ENCODE data around the gene APOD. TPM values are rescaled to one million over a fixed set of nuclear protein-coding genes. Genes with fewer than 3 reads are reported as not detected.
A peak's percentile ranks its signal among the peaks of the same experiment; 100 is the strongest.
"Not testable (repeated sequence)": the region's sequence is repeated elsewhere in the genome, so short reads cannot be mapped to it uniquely, and the experiment has no call there.

Gene APOD
- total RNA-seq, 2 experiments from 2014 or later = not detected

DNA sequence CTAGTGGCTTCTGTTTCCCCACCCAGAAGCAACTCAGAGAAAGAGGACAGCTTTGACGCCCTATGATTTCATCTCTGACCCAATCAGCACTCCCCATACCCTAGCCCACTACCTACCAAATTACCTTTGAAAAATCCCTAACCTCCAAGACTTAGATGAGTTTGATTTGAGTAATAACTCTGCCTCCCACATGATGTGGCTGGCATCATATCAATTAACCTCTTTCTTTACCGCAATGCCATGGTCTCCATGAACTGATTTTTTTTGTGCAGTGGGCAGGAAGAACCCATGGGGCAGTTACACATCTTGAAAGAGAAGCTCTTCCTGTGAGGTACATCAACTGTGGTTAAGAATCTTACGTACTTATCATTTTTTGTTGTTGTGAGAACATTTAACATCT is 25.5 kb upstream of the APOD start:
- peak; percentile 69 for DNase-seq
- POLR2A ChIA-PET = interaction anchor here (1.0 to 1.6 kb wide), 3 partner anchors 13 to 58 kb away, joined by 3 to 7 read pairs (median 4); no protein-coding TSS in a partner anchor
- intact Hi-C loops (cut with micrococcal nuclease) = no loop called here

DNA sequence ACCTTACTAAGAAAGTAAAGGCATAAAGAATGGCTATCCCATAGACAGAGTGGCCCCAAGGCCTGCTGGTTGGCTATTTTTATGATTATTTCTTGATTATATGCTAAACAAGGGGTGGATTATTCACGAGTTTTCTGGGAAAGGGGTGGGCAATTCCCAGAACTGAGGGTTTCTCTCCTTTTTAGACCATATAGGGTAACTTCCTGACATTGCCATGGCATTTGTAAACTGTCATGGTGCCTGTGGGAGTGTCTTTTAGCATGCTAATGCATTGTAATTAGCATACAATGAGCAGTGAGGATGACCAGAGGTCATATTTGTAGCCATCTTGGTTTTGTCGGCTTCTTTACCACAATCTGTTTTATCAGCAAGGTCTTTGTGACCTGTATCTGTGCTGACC is 18.0 kb upstream of the APOD start:
- H3K4me1 Mint-ChIP-seq (ENCODE audit: low read depth); ATAC-seq; H3K9me3 Mint-ChIP-seq; DNase-seq; H3K4me3 Mint-ChIP-seq; H3K27me3 Mint-ChIP-seq; H3K36me3 Mint-ChIP-seq (ENCODE audit: low read depth); POLR2A ChIA-PET; CTCF ChIA-PET; H3K27ac Mint-ChIP-seq; intact Hi-C loops (cut with micrococcal nuclease): not testable (repeated sequence)

More for the DNA sequence above, 25.5 kb upstream of the APOD start:
- H3K27ac Mint-ChIP-seq = peak overlapping the region; percentile 66
- H3K36me3 Mint-ChIP-seq (ENCODE audit: low read depth) = peaks cover 21% of the 10 kb centered on the region
- peaks cover 27% of the 10 kb centered on the region for H3K4me1 Mint-ChIP-seq (ENCODE audit: low read depth)
- CTCF ChIA-PET = interaction anchor here (1.3 to 2.0 kb wide), 4 partner anchors 51 to 927 kb away, joined by 3 to 5 read pairs (median 4); no protein-coding TSS in a partner anchor
- TF ChIP-seq, protein P1, sequence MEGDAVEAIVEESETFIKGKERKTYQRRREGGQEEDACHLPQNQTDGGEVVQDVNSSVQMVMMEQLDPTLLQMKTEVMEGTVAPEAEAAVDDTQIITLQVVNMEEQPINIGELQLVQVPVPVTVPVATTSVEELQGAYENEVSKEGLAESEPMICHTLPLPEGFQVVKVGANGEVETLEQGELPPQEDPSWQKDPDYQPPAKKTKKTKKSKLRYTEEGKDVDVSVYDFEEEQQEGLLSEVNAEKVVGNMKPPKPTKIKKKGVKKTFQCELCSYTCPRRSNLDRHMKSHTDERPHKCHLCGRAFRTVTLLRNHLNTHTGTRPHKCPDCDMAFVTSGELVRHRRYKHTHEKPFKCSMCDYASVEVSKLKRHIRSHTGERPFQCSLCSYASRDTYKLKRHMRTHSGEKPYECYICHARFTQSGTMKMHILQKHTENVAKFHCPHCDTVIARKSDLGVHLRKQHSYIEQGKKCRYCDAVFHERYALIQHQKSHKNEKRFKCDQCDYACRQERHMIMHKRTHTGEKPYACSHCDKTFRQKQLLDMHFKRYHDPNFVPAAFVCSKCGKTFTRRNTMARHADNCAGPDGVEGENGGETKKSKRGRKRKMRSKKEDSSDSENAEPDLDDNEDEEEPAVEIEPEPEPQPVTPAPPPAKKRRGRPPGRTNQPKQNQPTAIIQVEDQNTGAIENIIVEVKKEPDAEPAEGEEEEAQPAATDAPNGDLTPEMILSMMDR (IDR thresholded peaks at IDR 0.05) = no peak
- ATAC-seq = peak; percentile 89
- H3K4me3 Mint-ChIP-seq = no peak overlapping the region
- H3K9me3 Mint-ChIP-seq = peaks cover 27% of the 10 kb centered on the region
- no peaks in the 10 kb centered on the region for H3K27me3 Mint-ChIP-seq

DNA sequence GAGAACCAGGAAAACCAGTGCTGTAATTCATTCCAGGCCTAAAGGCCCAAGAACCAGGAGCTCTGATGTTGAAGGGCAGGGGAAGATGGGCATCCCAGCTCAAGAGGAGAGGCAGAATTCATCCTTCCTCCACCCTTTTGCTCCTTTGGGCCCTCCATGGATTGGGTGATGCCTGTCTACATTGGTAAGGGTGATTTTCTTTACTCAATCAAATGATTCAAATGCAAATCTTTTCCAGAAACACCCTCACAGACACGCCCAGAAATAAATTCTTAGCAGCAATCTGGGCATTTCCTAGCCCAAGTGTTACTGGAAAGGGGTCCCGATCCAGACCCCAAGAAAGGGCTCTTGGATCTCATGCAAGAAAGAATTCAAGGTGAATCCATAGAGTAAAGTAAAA is 17.6 kb upstream of the APOD start:
- no peak for ATAC-seq
- Mint-ChIP-seq H3K4me1 (ENCODE audit: low read depth) (no peaks in the 10 kb centered on the region), H3K27me3 (no peaks in the 10 kb centered on the region), H3K4me3 (no peak overlapping the region), H3K27ac (no peak overlapping the region), H3K9me3 (peaks cover 6% of the 10 kb centered on the region), H3K36me3 (ENCODE audit: low read depth) (no peaks in the 10 kb centered on the region)
- TF ChIP-seq, protein P1 (IDR thresholded peaks at IDR 0.05) = no peak
- ChIA-PET POLR2A (no interaction called here), CTCF (no interaction called here)
- intact Hi-C loops (cut with micrococcal nuclease) = no loop called here
- no peak for DNase-seq

DNA sequence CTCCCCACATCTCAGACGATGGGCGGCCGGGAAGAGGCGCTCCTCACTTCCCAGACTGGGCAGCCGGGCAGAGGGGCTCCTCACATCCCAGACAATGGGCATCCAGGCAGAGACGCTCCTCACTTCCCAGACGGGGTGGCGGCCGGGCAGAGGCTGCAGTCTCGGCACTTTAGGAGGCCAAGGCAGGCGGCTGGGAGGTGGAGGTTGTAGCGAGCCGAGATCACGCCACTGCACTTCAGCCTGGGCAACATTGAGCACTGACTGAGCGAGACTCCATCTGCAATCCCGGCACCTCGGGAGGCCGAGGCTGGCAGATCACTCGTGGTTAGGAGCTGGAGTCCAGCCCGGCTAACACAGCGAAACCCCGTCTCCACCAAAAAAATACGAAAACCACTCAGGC is 16.2 kb upstream of the APOD start:
- DNase-seq; H3K4me1 Mint-ChIP-seq (ENCODE audit: low read depth); POLR2A ChIA-PET; H3K9me3 Mint-ChIP-seq; intact Hi-C loops (cut with micrococcal nuclease); ATAC-seq; H3K27me3 Mint-ChIP-seq; H3K27ac Mint-ChIP-seq; H3K4me3 Mint-ChIP-seq; CTCF ChIA-PET; H3K36me3 Mint-ChIP-seq (ENCODE audit: low read depth): not testable (repeated sequence)

DNA sequence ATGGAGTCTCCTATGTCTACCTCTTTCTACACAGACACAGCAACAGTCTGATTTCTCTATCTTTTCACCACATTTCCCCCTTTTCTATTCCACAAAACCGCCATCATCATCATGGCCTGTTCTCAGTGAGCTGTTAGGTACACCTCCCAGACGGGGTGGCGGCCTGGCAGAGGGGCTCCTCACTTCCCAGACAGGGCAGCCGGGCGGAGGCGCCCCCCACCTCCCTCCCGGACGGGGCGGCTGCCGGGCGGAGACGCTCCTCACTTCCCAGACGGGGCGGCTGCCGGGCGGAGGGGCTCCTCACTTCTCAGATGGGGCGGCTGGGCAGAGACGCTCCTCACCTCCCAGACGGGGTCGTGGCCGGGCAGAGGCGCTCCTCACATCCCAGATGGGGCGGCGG is 15.8 kb upstream of the APOD start:
- DNase-seq; H3K4me1 Mint-ChIP-seq (ENCODE audit: low read depth); H3K27me3 Mint-ChIP-seq; H3K9me3 Mint-ChIP-seq; H3K27ac Mint-ChIP-seq; intact Hi-C loops (cut with micrococcal nuclease); CTCF ChIA-PET; H3K36me3 Mint-ChIP-seq (ENCODE audit: low read depth); H3K4me3 Mint-ChIP-seq; ATAC-seq; POLR2A ChIA-PET: not testable (repeated sequence)

DNA sequence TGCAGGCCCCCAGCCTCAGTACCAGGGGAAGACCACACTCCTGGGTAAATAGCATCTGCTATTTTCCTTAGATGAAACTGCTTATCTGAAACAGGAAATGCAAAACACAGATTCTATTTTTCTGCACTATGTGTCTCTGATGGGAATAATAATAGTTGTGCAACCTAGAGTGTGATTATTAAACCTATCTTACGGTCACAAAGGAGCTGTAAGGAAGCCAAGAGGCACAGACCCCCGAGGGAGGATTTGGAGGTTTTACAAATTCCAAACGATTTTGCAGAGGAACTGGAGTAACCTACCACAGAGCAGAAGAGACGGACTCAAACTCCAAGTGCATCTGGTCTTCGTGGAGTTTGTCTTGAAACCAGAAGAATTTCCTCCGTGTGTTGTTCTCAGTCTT is 14.1 kb upstream of the APOD start:
- no peaks in the 10 kb centered on the region for H3K9me3 Mint-ChIP-seq
- no peaks in the 10 kb centered on the region for H3K4me1 Mint-ChIP-seq (ENCODE audit: low read depth)
- ChIA-PET CTCF (no interaction called here), POLR2A (no interaction called here)
- no peak overlapping the region for H3K4me3 Mint-ChIP-seq
- TF ChIP-seq, protein P1 (IDR thresholded peaks at IDR 0.05) = no peak
- intact Hi-C loops (cut with micrococcal nuclease) = no loop called here
- no peaks in the 10 kb centered on the region for H3K36me3 Mint-ChIP-seq (ENCODE audit: low read depth)
- H3K27me3 Mint-ChIP-seq = no peaks in the 10 kb centered on the region
- DNase-seq (no peak), ATAC-seq (no peak)
- no peak overlapping the region for H3K27ac Mint-ChIP-seq

DNA sequence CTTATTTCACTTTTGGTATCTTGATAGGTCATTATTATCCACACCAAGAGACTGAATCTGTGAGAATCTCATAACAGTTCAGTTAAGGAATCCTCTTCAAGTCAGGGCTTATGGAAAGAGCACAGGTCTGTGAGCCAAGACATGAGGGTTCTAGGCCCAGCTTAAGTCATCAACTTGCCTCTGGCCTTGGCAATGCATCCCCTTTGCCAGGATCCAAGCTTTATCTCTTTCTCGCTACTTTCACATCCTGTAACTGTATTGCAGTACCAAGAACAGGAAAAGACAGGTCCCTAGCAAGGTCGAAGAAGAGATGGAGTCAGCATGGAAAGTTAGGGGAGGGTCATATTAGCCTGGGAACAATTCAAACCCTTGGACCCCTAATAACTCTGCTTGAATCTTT is 13.5 kb upstream of the APOD start:
- Mint-ChIP-seq H3K4me1 (ENCODE audit: low read depth) (no peaks in the 10 kb centered on the region), H3K9me3 (no peaks in the 10 kb centered on the region), H3K27me3 (no peaks in the 10 kb centered on the region), H3K36me3 (ENCODE audit: low read depth) (no peaks in the 10 kb centered on the region), H3K27ac (no peak overlapping the region), H3K4me3 (no peak overlapping the region)
- ChIA-PET POLR2A (no interaction called here), CTCF (no interaction called here)
- DNase-seq = no peak
- ATAC-seq = no peak
- intact Hi-C loops (cut with micrococcal nuclease) = no loop called here
- TF ChIP-seq, protein P1 (IDR thresholded peaks at IDR 0.05) = no peak

Measured in activated CD8-positive, alpha-beta T cell treated with anti-CD3 and anti-CD28 coated beads for 36 hours (primary cell).